GM20000 (cell line): Measurements from ENCODE around the gene RALGAPB.

ENCODE experiments used
- DNase-seq: peaks from one replicate; pipeline ENCODE4 v3.0.0; 2012; ENCODE audit warnings: low spot score
- TF ChIP-seq, protein P1 (sequence below): IDR thresholded peaks from 2 replicates; pipeline ENCODE4 v1.5.1; 2012; ENCODE audit warnings: mild to moderate bottlenecking, control low read depth; ENCODE audit errors: extremely low read depth, missing control alignments

Gene RALGAPB

DNA sequence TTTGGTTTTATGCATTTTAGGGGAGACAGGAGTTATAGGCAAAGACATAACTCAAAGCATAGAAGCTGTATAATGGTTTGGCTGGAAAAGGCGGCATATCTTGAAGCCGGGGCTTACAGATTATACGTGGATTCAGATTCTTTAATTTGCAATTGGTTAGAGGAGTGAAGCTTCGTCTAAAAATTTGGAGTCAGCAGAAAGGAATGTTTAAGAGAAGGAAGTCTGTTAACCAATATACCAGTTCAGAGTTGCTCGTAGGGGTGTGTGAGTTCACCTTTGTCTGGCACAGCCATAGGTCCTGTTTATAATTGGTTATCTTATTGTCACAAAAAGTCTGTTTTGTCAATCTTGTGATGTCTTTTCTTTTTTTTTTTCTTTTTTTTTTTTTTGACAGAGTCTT, 137.9 kb downstream of the RALGAPB start:
- TF ChIP-seq, protein P1, sequence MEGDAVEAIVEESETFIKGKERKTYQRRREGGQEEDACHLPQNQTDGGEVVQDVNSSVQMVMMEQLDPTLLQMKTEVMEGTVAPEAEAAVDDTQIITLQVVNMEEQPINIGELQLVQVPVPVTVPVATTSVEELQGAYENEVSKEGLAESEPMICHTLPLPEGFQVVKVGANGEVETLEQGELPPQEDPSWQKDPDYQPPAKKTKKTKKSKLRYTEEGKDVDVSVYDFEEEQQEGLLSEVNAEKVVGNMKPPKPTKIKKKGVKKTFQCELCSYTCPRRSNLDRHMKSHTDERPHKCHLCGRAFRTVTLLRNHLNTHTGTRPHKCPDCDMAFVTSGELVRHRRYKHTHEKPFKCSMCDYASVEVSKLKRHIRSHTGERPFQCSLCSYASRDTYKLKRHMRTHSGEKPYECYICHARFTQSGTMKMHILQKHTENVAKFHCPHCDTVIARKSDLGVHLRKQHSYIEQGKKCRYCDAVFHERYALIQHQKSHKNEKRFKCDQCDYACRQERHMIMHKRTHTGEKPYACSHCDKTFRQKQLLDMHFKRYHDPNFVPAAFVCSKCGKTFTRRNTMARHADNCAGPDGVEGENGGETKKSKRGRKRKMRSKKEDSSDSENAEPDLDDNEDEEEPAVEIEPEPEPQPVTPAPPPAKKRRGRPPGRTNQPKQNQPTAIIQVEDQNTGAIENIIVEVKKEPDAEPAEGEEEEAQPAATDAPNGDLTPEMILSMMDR, result no peak
- no peak for DNase-seq

DNA sequence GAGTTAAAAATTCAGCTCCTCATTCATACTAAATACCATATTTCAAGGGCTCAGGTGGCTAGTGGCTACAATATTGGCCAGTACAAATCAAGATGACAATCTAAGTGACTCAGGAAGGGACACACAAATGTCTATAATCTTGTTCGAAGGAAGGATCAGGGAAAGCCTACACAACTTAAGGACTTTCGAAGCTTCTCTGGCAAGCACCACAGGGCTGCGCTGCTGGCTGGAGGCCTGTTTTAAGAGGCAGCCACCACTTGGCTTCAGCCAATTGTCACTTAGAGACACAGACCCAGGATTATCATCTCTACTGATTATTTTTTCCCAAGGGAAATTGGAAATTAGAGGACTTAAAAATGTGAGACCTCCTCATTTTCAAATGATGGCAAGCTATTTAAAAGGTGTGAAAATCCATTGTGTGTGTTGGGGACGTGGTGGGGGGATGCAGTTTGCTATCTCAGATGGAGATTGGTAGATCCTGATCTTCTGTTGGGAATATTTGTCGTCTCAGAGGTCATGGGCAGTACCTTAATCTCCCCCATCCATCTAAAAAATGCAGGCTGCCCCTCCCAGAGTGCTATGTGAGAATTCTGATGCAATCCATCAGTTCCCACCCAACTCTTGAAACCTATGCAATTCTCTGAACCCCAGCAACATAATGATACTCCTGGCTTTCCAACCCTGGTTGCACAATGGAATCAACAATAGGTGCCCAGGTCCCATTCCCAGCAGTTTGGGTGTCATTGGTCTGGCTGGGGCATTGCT, 140.3 kb downstream of the RALGAPB start:
- TF ChIP-seq, protein P1, result no peak
- DNase-seq, result no peak

DNA sequence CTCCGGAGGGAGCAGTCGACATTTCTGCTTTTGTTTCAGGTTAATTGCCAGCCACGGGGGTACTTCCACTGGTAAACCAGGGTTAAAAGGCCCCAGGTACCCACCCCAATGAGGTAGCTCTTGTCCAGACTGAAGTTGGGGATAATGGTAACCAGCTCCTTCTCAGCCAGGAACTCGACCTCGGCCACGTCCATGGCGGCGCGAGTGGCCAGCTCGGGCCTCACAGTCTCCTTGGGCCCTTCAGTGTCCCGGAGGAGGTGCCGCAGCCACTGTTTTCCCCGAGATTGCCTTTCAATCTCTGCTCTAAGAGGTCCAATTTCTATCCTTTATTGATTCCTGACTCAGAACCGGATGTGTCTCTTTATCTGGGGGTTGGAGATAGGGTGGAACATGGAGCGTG, 142.6 kb downstream of the RALGAPB start:
- TF ChIP-seq, protein P1, result no peak
- DNase-seq, result no peak

DNA sequence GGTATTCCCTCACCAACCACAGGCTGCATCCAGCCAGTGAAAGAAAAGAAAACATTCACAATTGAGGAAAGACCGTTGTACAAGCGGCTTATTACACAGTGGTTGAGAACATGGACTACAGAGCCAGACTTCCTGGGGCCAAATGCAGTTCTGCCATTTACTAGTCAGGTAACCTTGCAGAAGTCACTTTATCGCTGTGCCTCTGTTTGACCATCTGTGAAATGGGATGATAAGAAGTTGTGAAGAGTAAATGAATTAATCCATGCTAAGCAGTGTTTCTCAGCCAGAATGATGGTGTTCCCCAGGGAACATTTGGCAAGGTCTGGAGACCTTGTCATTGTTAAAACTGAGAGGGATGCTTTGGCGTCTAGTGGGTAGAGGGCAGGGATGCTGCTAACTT, 143.8 kb downstream of the RALGAPB start:
- TF ChIP-seq, protein P1, result no peak
- DNase-seq, result no peak

DNA sequence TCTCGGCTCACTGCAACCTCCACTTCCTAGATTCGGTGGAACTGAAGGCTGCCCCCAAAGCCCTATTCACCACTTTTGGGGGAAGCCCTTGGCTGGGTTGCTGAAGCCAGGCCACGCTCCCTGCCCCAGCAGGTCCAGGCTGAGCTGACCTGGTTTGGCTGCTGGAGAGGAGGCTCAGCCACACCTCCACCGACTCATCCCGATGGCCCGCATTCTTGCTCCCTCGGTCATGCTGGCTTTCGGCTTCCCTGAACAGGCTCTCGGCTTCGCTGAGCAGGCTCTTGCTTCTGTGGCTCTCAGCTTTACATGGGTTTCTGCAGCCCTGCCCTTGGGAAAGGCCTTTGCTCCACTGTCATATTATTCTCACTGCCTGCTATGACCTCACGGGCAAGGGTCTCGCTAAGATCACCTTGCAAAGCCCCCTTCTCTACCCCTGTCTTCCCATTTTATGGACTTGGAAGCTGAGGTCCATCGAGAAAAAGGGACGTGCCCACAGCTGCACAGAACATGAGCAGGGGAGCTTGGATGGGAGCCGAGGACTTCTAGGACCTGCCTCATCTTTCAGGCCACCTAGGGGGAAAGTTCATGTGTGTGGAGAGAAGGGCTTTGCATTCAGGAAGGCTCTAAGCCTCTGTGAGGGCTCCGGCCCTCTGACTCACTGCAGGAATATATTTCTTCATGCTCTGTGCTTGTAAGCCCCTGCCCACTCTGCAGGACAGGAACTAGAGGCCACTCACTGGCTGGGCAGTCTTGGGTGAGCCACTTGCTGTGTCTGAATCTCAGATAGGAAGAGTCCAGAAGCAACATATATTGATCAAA, 144.6 kb downstream of the RALGAPB start:
- TF ChIP-seq, protein P1, result no peak
- DNase-seq, result no peak

DNA sequence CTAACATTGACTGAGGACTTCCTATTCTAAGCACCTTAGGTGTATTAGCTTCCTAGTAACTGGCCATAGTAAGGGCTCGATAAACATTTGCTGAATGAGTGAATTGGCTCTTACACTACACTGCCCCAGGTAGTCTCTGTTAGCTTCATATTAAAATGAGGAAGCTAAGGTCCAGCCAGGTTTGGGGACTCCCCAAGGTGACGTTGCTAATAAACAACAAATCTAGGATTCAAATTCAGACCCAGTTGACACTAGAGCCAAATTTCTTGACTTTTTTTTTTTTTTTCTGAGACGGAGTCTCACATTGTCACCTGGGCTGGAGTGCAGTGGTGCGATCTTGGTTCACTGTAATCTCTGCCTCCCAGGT, 145.2 kb downstream of the RALGAPB start:
- TF ChIP-seq, protein P1, result no peak
- DNase-seq, result no peak

DNA sequence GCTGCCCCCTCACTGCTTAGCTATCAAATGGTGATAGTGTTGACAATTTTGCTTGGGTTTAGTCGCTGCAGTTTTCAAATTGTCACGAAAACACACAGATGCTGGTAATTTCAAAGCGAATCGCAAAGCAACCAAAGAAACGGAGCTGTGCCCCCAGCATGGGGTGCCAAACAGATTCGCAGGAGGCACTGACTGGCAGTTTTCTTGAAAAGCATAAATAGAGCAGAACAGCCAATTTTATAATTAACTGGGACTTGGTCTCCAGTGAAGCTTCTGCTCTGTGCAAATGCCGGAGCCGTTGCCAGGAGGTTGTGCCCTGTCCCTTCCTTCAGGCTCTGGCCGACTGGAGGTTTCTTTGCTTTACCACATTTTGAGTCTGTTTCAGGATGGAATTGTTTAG, 147.8 kb downstream of the RALGAPB start:
- DNase-seq, result no peak
- TF ChIP-seq, protein P1, result no peak
